Psoas muscle (tissue), 8 donors: Measurements from ENCODE around the gene DEPDC5. TPM values are rescaled to one million over a fixed set of nuclear protein-coding genes. Genes with fewer than 3 reads are reported as not detected.

Experiments used
- ATAC-seq, 4 donors: fragments of 200-7000 bp; cut with Tn5 transposase; one replicate each; pipeline ENCODE4 v1.9.1; 2020; ENCODE audit warnings: moderate library complexity in 3 of 4, mild to moderate bottlenecking in 2 of 4
- DNase-seq, 2 donors: peaks; one replicate each; pipeline ENCODE4 v3.0.0-alpha.2; 2020
- H3K27ac ChIP-seq: fragments of 200-600 bp; one replicate; pipeline ENCODE4 v1.8.0; 2022
- H3K27me3 ChIP-seq, 3 donors: fragments of 200-600 bp in 1 of 3; one replicate each; pipeline versions ENCODE4 v1.6.1 to v1.8.0; 2013 to 2022; ENCODE audit warnings: low read length in 2 of 3, mild to moderate bottlenecking in 2 of 3, moderate library complexity in 1 of 3; ENCODE audit not compliant: insufficient read depth in 3 of 3
- H3K36me3 ChIP-seq, 2 donors: fragments of 200-600 bp in 1 of 2; one replicate each; pipeline versions ENCODE4 v1.6.1 to v1.8.0; 2013 to 2022; ENCODE audit warnings: low read depth in 1 of 2, mild to moderate bottlenecking in 1 of 2, moderate library complexity in 1 of 2; ENCODE audit not compliant: insufficient read depth in 1 of 2
- H3K4me1 ChIP-seq: fragments of 200-600 bp; one replicate; pipeline ENCODE4 v1.8.0; 2022
- H3K4me3 ChIP-seq: fragments of 200-600 bp; one replicate; pipeline ENCODE4 v1.8.0; 2022; ENCODE audit warnings: mild to moderate bottlenecking
- H3K9me3 ChIP-seq: fragments of 200-600 bp; one replicate; pipeline ENCODE4 v1.8.0; 2022
- WGBS, 3 donors: extraction: QIAGEN DNeasy Blood & Tissue Kit; methylation state at CpG; one replicate each; pipeline versions ENCODE4 v1.1.6 to v1.1.7; 2013; 5-methylcytosine and 5-hydroxymethylcytosine counted together
- intact Hi-C, 2 donors: fragments of 100-400 bp; cut with DNase I; formaldehyde crosslinking; loops; one replicate each; pipeline versions ENCODE4 v1.11.0 to v1.14.2; 2022
- polyA plus RNA-seq, 3 donors: library from polyadenylated mRNA; stranded (reverse); fragments of 200-250 nt; gene quantifications; one replicate each; pipeline ENCODE4 v1.2.3, GENCODE V29; 2013
- total RNA-seq, 4 donors: library from RNA; stranded (reverse); fragmentation: NEBNext Ultra II Directional in 2 of 4; extraction: Animal tissue kit (Norgen Biotek cat#: 25700) in 2 of 4; gene quantifications; one replicate each; pipeline versions ENCODE4 v1.2.1 to v1.2.4, GENCODE V29; 2021 to 2023
- TF ChIP-seq, protein P1 (sequence below): fragments of 200-600 bp; IDR thresholded peaks from one replicate; pipeline ENCODE4 v1.8.0; 2022; ENCODE audit warnings: antibody characterized with exemption
- donor health status: healthy with polysubstance abuse.
- donor health status: DM: no; HTN: no; CAD: no; lungs with moderate emphysema.
- donor health status: Bipolar disorder and iron deficiency.
- donor health status: healthy.
- donor health status: DM: yes; HTN: yes; CAD: no.
- donor health status: DM: no; HTN: no; CAD: no.
- donor health status: DM: no; HTN: no; CAD: no.
- donor health status: DM: yes; HTN: yes; CAD: no.

Gene DEPDC5
- total and polyA plus RNA-seq, 7 donors: 6.3 to 15.6 (median 9.1) TPM

- Histone ChIP-seq H3K9me3 (no peaks in the 10 kb centered on the region), H3K27me3 (no peaks in the 10 kb centered on the region), H3K4me3 (no peak overlapping the region), H3K27ac (no peak overlapping the region), H3K4me1 (no peaks in the 10 kb centered on the region), H3K36me3 (peaks cover 0 to 45% of the 10 kb centered on the region in 2 donors)
- ATAC-seq: no peak
- TF ChIP-seq, protein P1, sequence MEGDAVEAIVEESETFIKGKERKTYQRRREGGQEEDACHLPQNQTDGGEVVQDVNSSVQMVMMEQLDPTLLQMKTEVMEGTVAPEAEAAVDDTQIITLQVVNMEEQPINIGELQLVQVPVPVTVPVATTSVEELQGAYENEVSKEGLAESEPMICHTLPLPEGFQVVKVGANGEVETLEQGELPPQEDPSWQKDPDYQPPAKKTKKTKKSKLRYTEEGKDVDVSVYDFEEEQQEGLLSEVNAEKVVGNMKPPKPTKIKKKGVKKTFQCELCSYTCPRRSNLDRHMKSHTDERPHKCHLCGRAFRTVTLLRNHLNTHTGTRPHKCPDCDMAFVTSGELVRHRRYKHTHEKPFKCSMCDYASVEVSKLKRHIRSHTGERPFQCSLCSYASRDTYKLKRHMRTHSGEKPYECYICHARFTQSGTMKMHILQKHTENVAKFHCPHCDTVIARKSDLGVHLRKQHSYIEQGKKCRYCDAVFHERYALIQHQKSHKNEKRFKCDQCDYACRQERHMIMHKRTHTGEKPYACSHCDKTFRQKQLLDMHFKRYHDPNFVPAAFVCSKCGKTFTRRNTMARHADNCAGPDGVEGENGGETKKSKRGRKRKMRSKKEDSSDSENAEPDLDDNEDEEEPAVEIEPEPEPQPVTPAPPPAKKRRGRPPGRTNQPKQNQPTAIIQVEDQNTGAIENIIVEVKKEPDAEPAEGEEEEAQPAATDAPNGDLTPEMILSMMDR: no peak
- DNase-seq: no peak
- WGBS, 3 donors: 82 to 92% (median 88%) methylated on average over 3 of the region's 3 CpGs
- intact Hi-C loops: no loop called here
Observed at GRCh38 chr22:31882971-31883370, 129.2 kb downstream of the DEPDC5 start.

DNA sequence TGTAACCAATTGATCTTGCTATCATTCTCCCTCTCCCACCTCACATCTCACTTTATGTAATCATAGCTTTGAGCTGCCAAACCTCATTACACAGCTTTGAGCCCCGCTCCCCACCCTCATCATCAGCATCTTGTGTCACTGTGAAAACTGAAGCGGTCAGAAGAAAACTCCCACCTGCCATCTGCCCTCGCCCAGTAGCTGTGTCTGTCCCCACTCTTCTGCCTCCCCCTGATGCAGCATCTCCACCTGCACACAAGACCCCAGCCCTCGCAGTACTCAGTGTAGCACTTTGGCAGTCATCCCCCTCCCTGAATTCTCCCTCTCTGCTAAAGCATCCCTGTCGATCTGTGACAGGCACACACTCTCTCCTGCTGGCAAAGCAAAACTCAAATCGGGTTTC, 130.2 kb downstream of the DEPDC5 start:
- intact Hi-C loops: no loop called here
- Histone ChIP-seq H3K9me3 (no peaks in the 10 kb centered on the region), H3K27ac (no peak overlapping the region), H3K4me3 (no peak overlapping the region), H3K4me1 (no peaks in the 10 kb centered on the region), H3K27me3 (no peaks in the 10 kb centered on the region), H3K36me3 (peaks cover 0 to 45% of the 10 kb centered on the region in 2 donors)
- TF ChIP-seq, protein P1: no peak
- no peak for ATAC-seq
- DNase-seq: no peak
- WGBS, 3 donors: 89 to 93% (median 90%) methylated on average over 6 of the region's 6 CpGs

- no peaks in the 10 kb centered on the region for H3K27me3 ChIP-seq
- peaks cover 0 to 20% of the 10 kb centered on the region in 2 donors for H3K36me3 ChIP-seq
- intact Hi-C loops: no loop called here
- H3K4me1 ChIP-seq: no peaks in the 10 kb centered on the region
- DNase-seq (no peak), ATAC-seq (peak in 3 of 4 donors; percentile 84 to 94 (median 90))
- no peaks in the 10 kb centered on the region for H3K9me3 ChIP-seq
- TF ChIP-seq, protein P1: no peak
- no peak overlapping the region for H3K27ac ChIP-seq
- WGBS, 3 donors: 75 to 91% (median 76%) methylated on average over 5 of the region's 5 CpGs
- no peak overlapping the region for H3K4me3 ChIP-seq
Observed at GRCh38 chr22:31891366-31892079, 137.7 kb downstream of the DEPDC5 start.

DNA sequence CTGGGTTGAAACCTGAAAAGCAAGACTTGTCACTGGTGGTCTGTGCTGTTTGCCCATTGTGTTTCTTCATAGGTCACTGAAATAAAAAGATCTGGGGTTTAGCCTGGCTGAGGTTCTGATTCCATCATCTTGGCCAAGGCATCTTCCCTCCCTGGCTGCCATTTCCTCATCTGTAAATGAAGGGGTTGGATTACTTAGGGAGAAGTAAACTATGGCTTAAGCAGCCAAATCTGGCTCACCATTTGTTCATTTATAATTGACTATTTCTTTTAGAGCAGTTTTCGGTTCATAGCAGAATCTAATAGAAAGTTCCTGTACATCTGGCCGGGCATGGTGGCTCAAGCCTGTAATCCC, 138.2 kb downstream of the DEPDC5 start:
- WGBS, 3 donors: 85 to 98% (median 86%) methylated on average over 2 of the region's 2 CpGs

More for the DNA sequence above, 138.2 kb downstream of the DEPDC5 start:
- intact Hi-C loops: no loop called here
- Histone ChIP-seq H3K27me3 (no peaks in the 10 kb centered on the region), H3K36me3 (peaks cover under 1 to 20% of the 10 kb centered on the region in 2 donors), H3K4me3 (no peak overlapping the region), H3K4me1 (no peaks in the 10 kb centered on the region), H3K9me3 (no peaks in the 10 kb centered on the region), H3K27ac (no peak overlapping the region)
- DNase-seq (no peak), ATAC-seq (peak in 3 of 4 donors; percentile 48 to 77 (median 60))
- TF ChIP-seq, protein P1: no peak
